CD14-positive monocyte (primary cell): ENCODE measurements around the gene IL16. TPM values are rescaled to one million over a fixed set of nuclear protein-coding genes. Genes with fewer than 3 reads are reported as not detected.
"Not testable (repeated sequence)": the region's sequence is repeated elsewhere in the genome, so short reads cannot be mapped to it uniquely, and the experiment has no call there.

Source experiments
- DNase-seq, 3 donors: peaks; one replicate each; pipeline ENCODE4 v3.0.0-alpha.2; 2011 to 2022
- H2AFZ ChIP-seq: 2 replicates; pipeline ENCODE4 v1.6.0; 2012; ENCODE audit warnings: mild to moderate bottlenecking, low read depth, low read length, inconsistent platforms; ENCODE audit not compliant: insufficient read depth, poor library complexity, severe bottlenecking
- H3K27ac ChIP-seq, 2 donors: 1 replicate in 1 of 2; 2 replicates in 1 of 2; pipeline ENCODE4 v1.5.1; 2012 to 2013; ENCODE audit warnings: low read length in 2 of 2, control low read depth in 1 of 2, inconsistent platforms in 1 of 2, low read depth in 1 of 2, mild to moderate bottlenecking in 1 of 2
- H3K27me3 ChIP-seq, 2 donors: one replicate each; pipeline versions ENCODE4 v1.6.0 to v1.6.1; 2011 to 2013; ENCODE audit warnings: low read length in 2 of 2; ENCODE audit not compliant: control insufficient read depth in 2 of 2, insufficient read depth in 2 of 2
- H3K36me3 ChIP-seq, 2 donors: replicated peaks in 1 of 2; 1 replicate in 1 of 2; 2 replicates in 1 of 2; pipeline versions ENCODE4 v1.5.1 to v1.6.1; 2012 to 2013; ENCODE audit warnings: low read length in 2 of 2, control low read depth in 1 of 2, inconsistent platforms in 1 of 2, mild to moderate bottlenecking in 1 of 2; ENCODE audit not compliant: insufficient read depth in 2 of 2, control insufficient read depth in 1 of 2
- H3K4me1 ChIP-seq, 2 donors: 1 replicate in 1 of 2; 2 replicates in 1 of 2; pipeline versions ENCODE4 v1.5.1 to v1.6.1; 2012 to 2013; ENCODE audit warnings: low read length in 2 of 2, control low read depth in 1 of 2, inconsistent platforms in 1 of 2, mild to moderate bottlenecking in 1 of 2, moderate library complexity in 1 of 2; ENCODE audit not compliant: insufficient read depth in 2 of 2, control insufficient read depth in 1 of 2
- H3K4me2 ChIP-seq: replicated peaks from 2 replicates; pipeline ENCODE3; 2012; ENCODE audit warnings: low read length, moderate library complexity, mild to moderate bottlenecking; ENCODE audit not compliant: poor library complexity, severe bottlenecking; ENCODE audit errors: extremely low read depth
- H3K4me3 ChIP-seq, 3 experiments: fragments of 200-600 bp in 1 of 3; sonication (generic) in 1 of 3; replicated peaks in 1 of 3; 1 replicate in 2 of 3; 2 replicates in 1 of 3; pipeline ENCODE4 v1.5.1; 2011 to 2013; ENCODE audit warnings: low read length in 3 of 3, mild to moderate bottlenecking in 3 of 3, control low read depth in 2 of 3, low read depth in 2 of 3, inconsistent platforms in 1 of 3, moderate library complexity in 1 of 3
- H3K79me2 ChIP-seq: 2 replicates; pipeline ENCODE4 v1.6.0; 2012; ENCODE audit warnings: mild to moderate bottlenecking, control low read depth, inconsistent platforms, low read length, moderate library complexity; ENCODE audit not compliant: insufficient read depth
- H3K9ac ChIP-seq: 2 replicates; pipeline ENCODE4 v1.6.0; 2017; ENCODE audit warnings: low read length, mild to moderate bottlenecking; ENCODE audit not compliant: insufficient read depth, poor library complexity, severe bottlenecking
- H3K9me3 ChIP-seq, 2 donors: replicated peaks in 1 of 2; 1 replicate in 1 of 2; 2 replicates in 1 of 2; pipeline versions ENCODE4 v1.5.1 to v1.6.1; 2012 to 2013; ENCODE audit warnings: low read length in 2 of 2, control low read depth in 1 of 2; ENCODE audit not compliant: control insufficient read depth in 1 of 2, insufficient read depth in 1 of 2
- H4K20me1 ChIP-seq: 2 replicates; pipeline ENCODE4 v1.6.0; 2012; ENCODE audit warnings: mild to moderate bottlenecking, low read length, control low read depth, moderate library complexity; ENCODE audit not compliant: insufficient read depth
- H3K27ac Mint-ChIP-seq, 7 donors: one replicate each; pipeline ENCODE4 v1.8.0; 2020; ENCODE audit warnings: mild to moderate bottlenecking in 7 of 7, mixed read lengths in 7 of 7, moderate library complexity in 6 of 7, inconsistent platforms in 2 of 7
- H3K27me3 Mint-ChIP-seq, 3 donors: one replicate each; pipeline ENCODE4 v1.8.0; 2021 to 2022; ENCODE audit warnings: low read depth in 3 of 3, mild to moderate bottlenecking in 3 of 3, mixed read lengths in 3 of 3, moderate library complexity in 3 of 3, inconsistent platforms in 1 of 3
- H3K36me3 Mint-ChIP-seq, 2 donors: one replicate each; pipeline ENCODE4 v1.8.0; 2020; ENCODE audit warnings: mixed read lengths in 2 of 2, inconsistent platforms in 1 of 2, mild to moderate bottlenecking in 1 of 2
- H3K4me1 Mint-ChIP-seq: one replicate; pipeline ENCODE4 v1.8.0; 2020; ENCODE audit warnings: mild to moderate bottlenecking, mixed read lengths
- H3K4me3 Mint-ChIP-seq, 2 donors: one replicate each; pipeline ENCODE4 v1.8.0; 2020; ENCODE audit warnings: mild to moderate bottlenecking in 2 of 2, mixed read lengths in 2 of 2, moderate library complexity in 1 of 2
- H3K9me3 Mint-ChIP-seq, 7 donors: one replicate each; pipeline ENCODE4 v1.8.0; 2020 to 2022; ENCODE audit warnings: mixed read lengths in 7 of 7, mild to moderate bottlenecking in 6 of 7, moderate library complexity in 6 of 7, inconsistent platforms in 2 of 7
- WGBS: methylation state at CpG from one replicate; pipeline ENCODE4 v1.1.5; 2013; ENCODE audit warnings: missing lambda C conversion rate; ENCODE audit not compliant: insufficient coverage; 5-methylcytosine and 5-hydroxymethylcytosine counted together
- intact Hi-C, 2 donors: fragments of 100-400 bp; cut with micrococcal nuclease; formaldehyde crosslinking; loops; one replicate each; pipeline versions ENCODE4 v1.15.0 to v1.15.1; 2023
- polyA plus RNA-seq, 3 donors: library from polyadenylated mRNA; depleted of rRNA in 1 of 3; unstranded in 2 of 3; stranded (reverse) in 1 of 3; fragments of 300-500 nt in 2 of 3; fragments of >200 nt in 1 of 3; fragmentation: Illumina TruSeq in 2 of 3; gene quantifications; 1 replicate in 2 of 3; 2 replicates in 1 of 3; pipeline ENCODE4 v1.2.3, GENCODE V29; 2012 to 2021
- TF ChIP-seq, protein P1 (sequence below): fragments of 200-600 bp; IDR thresholded peaks from one replicate; pipeline ENCODE4 v1.8.0; 2022; ENCODE audit warnings: antibody characterized with exemption, mild to moderate bottlenecking

Gene IL16
- polyA plus RNA-seq, 3 donors, result 64.8 to 95.1 (median 71.5) TPM

DNA sequence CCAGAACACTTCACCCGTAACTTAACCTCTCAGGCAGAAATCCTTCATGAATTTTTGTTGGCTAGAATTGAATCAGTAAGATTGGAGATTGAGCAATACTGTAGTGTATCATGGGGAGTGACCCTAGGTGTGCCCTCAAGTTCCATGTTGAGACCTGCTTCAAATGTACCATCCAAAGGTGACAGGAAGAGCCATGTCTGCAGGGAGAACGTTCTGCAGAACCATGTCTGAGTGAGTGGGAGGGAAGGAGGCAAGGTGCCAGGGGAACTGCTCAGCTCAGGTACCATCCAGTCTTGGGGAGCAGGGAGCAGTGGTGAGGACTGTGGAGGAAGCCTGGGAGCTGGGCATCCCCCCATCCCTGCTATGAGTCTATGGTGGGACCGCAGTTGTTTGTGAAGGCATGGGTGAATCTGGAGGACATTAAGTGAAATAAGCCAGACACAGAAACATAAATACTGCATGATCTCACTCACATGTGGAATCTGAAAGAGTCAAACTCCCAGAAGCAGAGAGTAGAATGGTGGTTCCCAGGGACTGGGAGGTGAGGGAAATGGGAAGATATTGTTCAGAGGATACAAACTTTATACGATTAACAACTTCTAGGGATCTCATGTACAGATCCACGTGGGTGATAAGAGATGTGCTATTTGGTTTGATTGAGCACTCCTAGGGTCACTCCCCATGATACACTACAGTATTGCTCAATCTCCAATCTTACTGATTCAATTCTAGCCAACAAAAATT lies 39.3 kb upstream of the IL16 start:
- no peak overlapping the region for H3K9ac ChIP-seq
- no peaks in the 10 kb centered on the region for H3K4me1 ChIP-seq
- H3K36me3 ChIP-seq, result no peaks in the 10 kb centered on the region
- Mint-ChIP-seq H3K4me1 (peaks cover 9% of the 10 kb centered on the region), H3K27ac (no peak overlapping the region), H3K27me3 (peaks cover 4 to 9% (median 5%) of the 10 kb centered on the region in 3 donors), H3K4me3 (no peak overlapping the region), H3K9me3 (peaks cover 0 to 4% (median 0%) of the 10 kb centered on the region in 7 donors), H3K36me3 (no peaks in the 10 kb centered on the region)
- H2AFZ ChIP-seq, result no peak overlapping the region
- DNase-seq, result no peak
- H4K20me1 ChIP-seq, result no peaks in the 10 kb centered on the region
- H3K4me3 ChIP-seq, result no peak overlapping the region
- TF ChIP-seq, protein P1, sequence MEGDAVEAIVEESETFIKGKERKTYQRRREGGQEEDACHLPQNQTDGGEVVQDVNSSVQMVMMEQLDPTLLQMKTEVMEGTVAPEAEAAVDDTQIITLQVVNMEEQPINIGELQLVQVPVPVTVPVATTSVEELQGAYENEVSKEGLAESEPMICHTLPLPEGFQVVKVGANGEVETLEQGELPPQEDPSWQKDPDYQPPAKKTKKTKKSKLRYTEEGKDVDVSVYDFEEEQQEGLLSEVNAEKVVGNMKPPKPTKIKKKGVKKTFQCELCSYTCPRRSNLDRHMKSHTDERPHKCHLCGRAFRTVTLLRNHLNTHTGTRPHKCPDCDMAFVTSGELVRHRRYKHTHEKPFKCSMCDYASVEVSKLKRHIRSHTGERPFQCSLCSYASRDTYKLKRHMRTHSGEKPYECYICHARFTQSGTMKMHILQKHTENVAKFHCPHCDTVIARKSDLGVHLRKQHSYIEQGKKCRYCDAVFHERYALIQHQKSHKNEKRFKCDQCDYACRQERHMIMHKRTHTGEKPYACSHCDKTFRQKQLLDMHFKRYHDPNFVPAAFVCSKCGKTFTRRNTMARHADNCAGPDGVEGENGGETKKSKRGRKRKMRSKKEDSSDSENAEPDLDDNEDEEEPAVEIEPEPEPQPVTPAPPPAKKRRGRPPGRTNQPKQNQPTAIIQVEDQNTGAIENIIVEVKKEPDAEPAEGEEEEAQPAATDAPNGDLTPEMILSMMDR, result no peak
- no peak overlapping the region for H3K27ac ChIP-seq
- H3K4me2 ChIP-seq, result no peak overlapping the region
- H3K27me3 ChIP-seq, result no peaks in the 10 kb centered on the region
- 33% methylated on average over 1 of the region's 5 CpGs for WGBS
- H3K9me3 ChIP-seq, result no peaks in the 10 kb centered on the region
- no peaks in the 10 kb centered on the region for H3K79me2 ChIP-seq
- intact Hi-C loops, result no loop called here

DNA sequence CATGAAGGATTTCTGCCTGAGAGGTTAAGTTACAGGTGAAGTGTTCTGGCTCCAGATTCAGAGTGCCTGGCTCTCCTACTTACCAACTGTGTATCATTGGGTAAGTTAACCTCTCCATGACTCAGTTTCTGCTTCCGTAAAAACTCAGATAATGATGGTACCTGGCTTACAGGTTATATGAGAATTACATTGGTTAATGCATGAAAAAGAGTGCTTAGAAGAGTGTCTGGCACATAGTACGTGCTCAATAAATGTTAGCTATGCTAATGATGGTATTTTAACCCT lies 38.8 kb upstream of the IL16 start:
- Mint-ChIP-seq H3K36me3 (no peaks in the 10 kb centered on the region), H3K27ac (no peak overlapping the region), H3K27me3 (peaks cover 4 to 9% (median 4%) of the 10 kb centered on the region in 3 donors), H3K4me1 (peaks cover 9% of the 10 kb centered on the region), H3K9me3 (peaks cover 0 to 4% (median 0%) of the 10 kb centered on the region in 7 donors), H3K4me3 (no peak overlapping the region)
- TF ChIP-seq, protein P1, result no peak
- Histone ChIP-seq H3K36me3 (no peaks in the 10 kb centered on the region), H4K20me1 (no peaks in the 10 kb centered on the region), H3K4me1 (no peaks in the 10 kb centered on the region), H3K9ac (no peak overlapping the region), H3K4me2 (no peak overlapping the region), H3K27ac (no peak overlapping the region), H3K79me2 (no peaks in the 10 kb centered on the region), H3K9me3 (no peaks in the 10 kb centered on the region), H2AFZ (no peak overlapping the region), H3K27me3 (no peaks in the 10 kb centered on the region), H3K4me3 (no peak overlapping the region)
- WGBS, result no CpG with 5 or more reads among the region's 2 CpGs
- intact Hi-C loops, result no loop called here
- no peak for DNase-seq

DNA sequence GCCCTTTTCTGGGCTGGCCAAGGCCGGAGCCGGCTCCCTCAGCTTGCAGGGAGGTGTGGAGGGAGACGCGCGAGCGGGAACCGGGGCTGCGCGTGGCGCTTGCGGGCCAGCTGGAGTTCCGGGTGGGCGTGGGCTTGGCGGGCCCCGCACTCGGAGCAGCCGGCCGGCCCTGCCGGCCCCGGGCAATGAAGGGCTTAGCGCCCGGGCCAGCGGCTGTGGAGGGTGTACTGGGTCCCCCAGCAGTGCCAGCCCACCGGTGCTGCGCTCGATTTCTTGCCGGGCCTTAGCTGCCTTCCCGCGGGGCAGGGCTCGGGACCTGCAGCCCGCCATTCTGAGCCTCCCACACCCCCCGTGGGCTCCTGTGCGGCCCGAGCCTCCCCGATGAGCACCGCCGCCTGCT lies 38.1 kb upstream of the IL16 start:
- DNase-seq, H3K4me1 Mint-ChIP-seq, H3K79me2 ChIP-seq, H3K36me3 ChIP-seq, H3K27ac Mint-ChIP-seq, intact Hi-C loops, H3K4me1 ChIP-seq, H3K9me3 Mint-ChIP-seq, H3K9ac ChIP-seq, H3K4me2 ChIP-seq, H4K20me1 ChIP-seq, H3K36me3 Mint-ChIP-seq, H2AFZ ChIP-seq, H3K27me3 Mint-ChIP-seq, H3K4me3 Mint-ChIP-seq, H3K9me3 ChIP-seq, H3K27ac ChIP-seq, H3K4me3 ChIP-seq, H3K27me3 ChIP-seq: not testable (repeated sequence)
- 82% methylated on average over 11 of the region's 37 CpGs for WGBS
